ENCODE results near the gene IQSEC1. TPM values are rescaled to one million over a fixed set of nuclear protein-coding genes. Genes with fewer than 3 reads are reported as not detected.

IQSEC1 gene
- total RNA-seq, 1 donor from 2014 or later: 211 TPM

GRCh38 chr3:13040361-13041074 is 32.7 kb downstream of the IQSEC1 start:
- H3K27ac Mint-ChIP-seq (ENCODE audit: unreplicated experiment): no peak overlapping the region
- peaks cover 10% of the 10 kb centered on the region for H3K27me3 Mint-ChIP-seq (ENCODE audit: unreplicated experiment)
- TF ChIP-seq, protein P1, sequence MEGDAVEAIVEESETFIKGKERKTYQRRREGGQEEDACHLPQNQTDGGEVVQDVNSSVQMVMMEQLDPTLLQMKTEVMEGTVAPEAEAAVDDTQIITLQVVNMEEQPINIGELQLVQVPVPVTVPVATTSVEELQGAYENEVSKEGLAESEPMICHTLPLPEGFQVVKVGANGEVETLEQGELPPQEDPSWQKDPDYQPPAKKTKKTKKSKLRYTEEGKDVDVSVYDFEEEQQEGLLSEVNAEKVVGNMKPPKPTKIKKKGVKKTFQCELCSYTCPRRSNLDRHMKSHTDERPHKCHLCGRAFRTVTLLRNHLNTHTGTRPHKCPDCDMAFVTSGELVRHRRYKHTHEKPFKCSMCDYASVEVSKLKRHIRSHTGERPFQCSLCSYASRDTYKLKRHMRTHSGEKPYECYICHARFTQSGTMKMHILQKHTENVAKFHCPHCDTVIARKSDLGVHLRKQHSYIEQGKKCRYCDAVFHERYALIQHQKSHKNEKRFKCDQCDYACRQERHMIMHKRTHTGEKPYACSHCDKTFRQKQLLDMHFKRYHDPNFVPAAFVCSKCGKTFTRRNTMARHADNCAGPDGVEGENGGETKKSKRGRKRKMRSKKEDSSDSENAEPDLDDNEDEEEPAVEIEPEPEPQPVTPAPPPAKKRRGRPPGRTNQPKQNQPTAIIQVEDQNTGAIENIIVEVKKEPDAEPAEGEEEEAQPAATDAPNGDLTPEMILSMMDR (IDR thresholded peaks at IDR 0.05; ENCODE audit: partially characterized antibody, unreplicated experiment): no peak
- no peaks in the 10 kb centered on the region for H3K36me3 Mint-ChIP-seq (ENCODE audit: unreplicated experiment)
- peaks cover 37% of the 10 kb centered on the region for H3K4me1 Mint-ChIP-seq (ENCODE audit: low read depth, unreplicated experiment)
- no peak overlapping the region for H3K4me3 Mint-ChIP-seq (ENCODE audit: unreplicated experiment)
- H3K9me3 Mint-ChIP-seq (ENCODE audit: unreplicated experiment): peaks cover 8% of the 10 kb centered on the region
- DNase-seq: no peak

- no peak for DNase-seq
- Mint-ChIP-seq H3K36me3 (ENCODE audit: unreplicated experiment) (no peaks in the 10 kb centered on the region), H3K4me1 (ENCODE audit: low read depth, unreplicated experiment) (peaks cover 36% of the 10 kb centered on the region), H3K27me3 (ENCODE audit: unreplicated experiment) (peaks cover 15% of the 10 kb centered on the region), H3K9me3 (ENCODE audit: unreplicated experiment) (peaks cover 6% of the 10 kb centered on the region), H3K4me3 (ENCODE audit: unreplicated experiment) (no peak overlapping the region), H3K27ac (ENCODE audit: unreplicated experiment) (no peak overlapping the region)
- TF ChIP-seq, protein P1 (IDR thresholded peaks at IDR 0.05; ENCODE audit: partially characterized antibody, unreplicated experiment): no peak
Measured at GRCh38 chr3:13039213-13039896, 33.9 kb downstream of the IQSEC1 start.

- H3K27ac Mint-ChIP-seq (ENCODE audit: unreplicated experiment): no peak overlapping the region
- no peaks in the 10 kb centered on the region for H3K36me3 Mint-ChIP-seq (ENCODE audit: unreplicated experiment)
- no peak for DNase-seq
- H3K27me3 Mint-ChIP-seq (ENCODE audit: unreplicated experiment): peaks cover 14% of the 10 kb centered on the region
- TF ChIP-seq, protein P1 (IDR thresholded peaks at IDR 0.05; ENCODE audit: partially characterized antibody, unreplicated experiment): no peak
- H3K4me1 Mint-ChIP-seq (ENCODE audit: low read depth, unreplicated experiment): peaks cover 21% of the 10 kb centered on the region
- H3K4me3 Mint-ChIP-seq (ENCODE audit: unreplicated experiment): no peak overlapping the region
- peaks cover 1% of the 10 kb centered on the region for H3K9me3 Mint-ChIP-seq (ENCODE audit: unreplicated experiment)
Measured at GRCh38 chr3:13037458-13038117, 35.6 kb downstream of the IQSEC1 start.

DNA sequence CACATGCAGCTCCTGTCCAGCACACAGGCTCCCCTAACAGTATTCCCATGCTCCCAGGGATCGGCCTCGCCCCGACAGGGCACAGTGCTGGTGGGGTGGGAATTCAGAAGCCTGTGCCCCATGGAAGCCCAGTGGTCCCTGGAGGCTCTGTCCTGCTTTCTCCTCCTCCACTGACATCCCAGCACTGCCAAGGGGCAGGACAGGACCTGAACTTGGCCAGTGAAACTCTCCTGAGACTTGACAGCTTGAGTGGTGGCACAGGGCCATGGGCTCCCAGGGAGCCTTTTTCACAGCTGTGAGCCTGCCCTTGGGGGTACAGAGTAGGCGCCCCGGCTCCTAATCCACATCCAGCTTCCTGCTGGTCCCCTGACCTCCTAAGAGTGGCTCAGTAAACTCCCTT is 38.4 kb downstream of the IQSEC1 start:
- peak overlapping the region; percentile 42 for H3K4me3 Mint-ChIP-seq (ENCODE audit: unreplicated experiment)
- TF ChIP-seq, protein P1 (IDR thresholded peaks at IDR 0.05; ENCODE audit: partially characterized antibody, unreplicated experiment): no peak
- peaks cover 8% of the 10 kb centered on the region for H3K27me3 Mint-ChIP-seq (ENCODE audit: unreplicated experiment)
- DNase-seq: no peak
- no peaks in the 10 kb centered on the region for H3K9me3 Mint-ChIP-seq (ENCODE audit: unreplicated experiment)
- peaks cover 9% of the 10 kb centered on the region for H3K4me1 Mint-ChIP-seq (ENCODE audit: low read depth, unreplicated experiment)
- H3K36me3 Mint-ChIP-seq (ENCODE audit: unreplicated experiment): no peaks in the 10 kb centered on the region
- H3K27ac Mint-ChIP-seq (ENCODE audit: unreplicated experiment): no peak overlapping the region

Data from glutamatergic neuron (in vitro differentiated cells).